NCI-H146 (cell line): ENCODE measurements around the gene NXT1.

ENCODE experiments used
- DNase-seq: peaks from one replicate; lab custom pipeline; 2025; lab: John Stamatoyannopoulos, UW

The NXT1 gene

GRCh38 chr20:23391707-23392310 is 41.2 kb downstream of the NXT1 start:
- DNase-seq = no peak

GRCh38 chr20:23393996-23394775 is 43.6 kb downstream of the NXT1 start:
- no peak for DNase-seq

GRCh38 chr20:23396950-23397627 is 46.5 kb downstream of the NXT1 start:
- no peak for DNase-seq

- DNase-seq = no peak
Observed at GRCh38 chr20:23397961-23398360, 47.4 kb downstream of the NXT1 start.

GRCh38 chr20:23399568-23400241 is 49.1 kb downstream of the NXT1 start:
- DNase-seq = no peak

- DNase-seq = no peak
Observed at GRCh38 chr20:23401051-23401450, 50.5 kb downstream of the NXT1 start.

- DNase-seq = no peak
Observed at GRCh38 chr20:23403751-23404150, 53.2 kb downstream of the NXT1 start.

- DNase-seq = no peak
Observed at GRCh38 chr20:23404196-23404595, 53.6 kb downstream of the NXT1 start.
